ENCODE data around the gene SLC35E1.

DNA sequence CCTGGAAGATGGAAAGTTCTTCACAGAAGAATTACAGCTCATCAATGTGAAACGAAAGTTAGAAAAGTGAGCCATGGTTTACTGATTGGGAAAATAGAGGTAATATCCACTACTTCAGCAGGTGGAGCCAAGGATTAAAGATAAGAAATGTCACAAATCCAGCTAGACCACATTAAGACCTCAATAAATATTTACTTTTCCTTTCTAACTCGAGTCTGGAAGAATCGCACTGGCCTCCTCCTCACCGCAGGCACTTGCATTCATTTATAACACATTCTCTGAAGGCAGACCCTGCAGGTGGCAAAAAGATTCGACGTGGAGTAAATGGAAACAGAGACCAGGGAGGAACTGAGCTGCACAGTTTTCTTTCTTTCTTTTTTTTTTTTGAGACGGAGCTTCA, 7.4 kb downstream of the SLC35E1 start:
- TF ChIP-seq POLR2AphosphoS5 (IDR thresholded peaks at IDR 0.05) (peak; percentile 94), CTCF (IDR thresholded peaks at IDR 0.05) (peak in 3 of 4 experiments; percentile 21 to 48 (median 29))
